Fibroblast of mammary gland (primary cell): ENCODE measurements around the gene CACNB4.
A peak's percentile ranks its signal among the peaks of the same experiment; 100 is the strongest.

Experiments
- DNase-seq: peaks from one replicate; pipeline ENCODE4 v3.0.0-alpha.2; 2010; ENCODE audit warnings: low read depth
- H3K4me3 ChIP-seq: 2 replicates; pipeline ENCODE4 v1.5.1; 2011; ENCODE audit warnings: low read depth, mild to moderate bottlenecking, low read length, moderate library complexity; ENCODE audit not compliant: control insufficient read depth
- TF ChIP-seq, protein P1 (sequence below): conservative IDR thresholded peaks from 2 replicates; pipeline ENCODE4 v1.5.1; 2011; ENCODE audit warnings: low read depth, low read length, inconsistent platforms; ENCODE audit not compliant: control insufficient read depth, insufficient read depth

The CACNB4 gene

GRCh38 chr2:152050341-152050740, 48.5 kb downstream of the CACNB4 start:
- no peak overlapping the region for H3K4me3 ChIP-seq
- TF ChIP-seq, protein P1, sequence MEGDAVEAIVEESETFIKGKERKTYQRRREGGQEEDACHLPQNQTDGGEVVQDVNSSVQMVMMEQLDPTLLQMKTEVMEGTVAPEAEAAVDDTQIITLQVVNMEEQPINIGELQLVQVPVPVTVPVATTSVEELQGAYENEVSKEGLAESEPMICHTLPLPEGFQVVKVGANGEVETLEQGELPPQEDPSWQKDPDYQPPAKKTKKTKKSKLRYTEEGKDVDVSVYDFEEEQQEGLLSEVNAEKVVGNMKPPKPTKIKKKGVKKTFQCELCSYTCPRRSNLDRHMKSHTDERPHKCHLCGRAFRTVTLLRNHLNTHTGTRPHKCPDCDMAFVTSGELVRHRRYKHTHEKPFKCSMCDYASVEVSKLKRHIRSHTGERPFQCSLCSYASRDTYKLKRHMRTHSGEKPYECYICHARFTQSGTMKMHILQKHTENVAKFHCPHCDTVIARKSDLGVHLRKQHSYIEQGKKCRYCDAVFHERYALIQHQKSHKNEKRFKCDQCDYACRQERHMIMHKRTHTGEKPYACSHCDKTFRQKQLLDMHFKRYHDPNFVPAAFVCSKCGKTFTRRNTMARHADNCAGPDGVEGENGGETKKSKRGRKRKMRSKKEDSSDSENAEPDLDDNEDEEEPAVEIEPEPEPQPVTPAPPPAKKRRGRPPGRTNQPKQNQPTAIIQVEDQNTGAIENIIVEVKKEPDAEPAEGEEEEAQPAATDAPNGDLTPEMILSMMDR: no peak
- no peak for DNase-seq

DNA sequence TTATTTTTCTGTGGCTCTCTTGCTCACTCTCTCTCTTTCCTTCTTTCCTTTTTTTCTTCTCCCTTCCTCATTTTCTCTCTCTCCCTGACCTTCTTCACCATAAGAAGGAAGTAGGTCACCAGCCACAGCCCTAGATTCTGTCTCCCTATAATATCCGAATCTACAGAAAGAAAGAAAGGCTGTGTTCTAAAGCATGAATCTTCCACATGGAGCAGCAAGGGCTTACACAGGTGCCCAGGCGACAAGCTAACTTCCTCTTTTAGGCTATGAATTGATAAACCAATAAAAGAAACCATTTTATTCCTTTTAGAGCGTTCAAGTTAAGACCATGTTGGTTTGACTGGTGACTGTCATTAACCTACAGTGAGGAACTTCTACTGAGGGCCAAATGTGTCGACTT, 49.3 kb downstream of the CACNB4 start:
- no peak overlapping the region for H3K4me3 ChIP-seq
- DNase-seq: no peak

GRCh38 chr2:152047824-152048471, 50.9 kb downstream of the CACNB4 start:
- TF ChIP-seq, protein P1: peak; percentile 49
- DNase-seq: peak; percentile 21
- no peak overlapping the region for H3K4me3 ChIP-seq

More for the DNA sequence above, 49.3 kb downstream of the CACNB4 start:
- TF ChIP-seq, protein P1: no peak

DNA sequence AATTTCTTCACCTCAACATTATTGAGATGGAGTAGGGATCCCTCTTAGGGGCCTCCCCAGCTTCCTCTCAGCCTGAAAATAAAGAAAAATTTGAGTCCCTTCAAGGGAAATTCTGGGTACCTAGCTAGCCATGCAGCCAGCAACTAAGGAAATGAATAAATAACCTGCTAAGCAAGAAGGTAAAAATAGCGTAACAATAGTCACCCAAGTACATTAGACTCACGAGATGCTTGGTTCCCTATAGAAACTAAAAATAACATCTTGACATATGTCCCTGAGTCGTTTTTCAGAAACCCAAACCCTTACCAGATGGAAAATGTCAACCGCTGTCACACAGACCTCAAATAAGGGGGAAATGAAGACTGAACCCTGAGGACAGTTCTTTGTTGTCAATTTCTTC, 51.9 kb downstream of the CACNB4 start:
- DNase-seq: no peak
- H3K4me3 ChIP-seq: no peak overlapping the region
- TF ChIP-seq, protein P1: no peak

DNA sequence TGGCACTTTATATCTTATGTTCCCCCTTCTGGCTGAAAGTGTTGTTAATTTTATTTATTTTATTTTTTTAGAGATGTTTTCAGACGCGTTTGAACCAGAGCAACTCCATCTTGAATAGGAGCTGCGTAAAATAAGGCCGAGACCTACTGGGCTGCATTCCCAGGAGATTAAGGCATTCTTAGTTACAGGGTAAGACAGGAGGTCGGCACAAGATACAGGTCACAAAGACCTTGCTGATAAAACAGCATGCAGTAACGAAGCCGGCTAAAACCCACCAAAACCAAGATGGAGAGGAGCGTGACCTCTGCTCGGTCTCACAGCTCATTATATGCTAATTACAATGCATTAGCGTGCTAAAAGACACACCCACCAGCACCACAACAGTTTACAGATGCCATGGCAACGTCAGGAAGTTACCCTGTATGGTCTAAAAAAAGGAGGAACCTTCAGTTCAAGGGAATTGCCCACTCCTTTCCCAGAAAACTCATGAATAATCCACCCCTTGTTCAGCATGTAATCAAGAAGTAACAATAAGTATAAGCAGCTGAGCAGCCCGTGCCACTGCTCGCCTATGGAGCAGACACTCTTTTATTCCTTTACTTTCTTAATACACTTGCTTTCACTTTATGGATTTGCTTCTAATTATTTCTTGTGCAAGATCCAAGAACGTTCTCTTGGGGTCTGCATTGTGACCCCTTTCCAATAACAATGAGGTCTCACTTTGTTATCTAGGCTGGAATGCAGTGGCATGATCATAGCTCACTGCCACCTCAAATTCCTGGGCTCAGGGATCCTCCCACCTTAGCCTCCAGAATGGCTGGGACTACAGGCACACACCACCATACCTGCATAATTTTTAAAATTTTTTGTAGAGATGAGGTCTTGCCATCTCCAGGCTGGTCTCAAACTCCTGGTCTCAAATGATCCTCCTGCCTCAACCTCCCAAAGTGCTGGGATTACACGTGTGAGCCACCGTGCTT, 55.9 kb downstream of the CACNB4 start:
- TF ChIP-seq, protein P1: no peak
- no peak overlapping the region for H3K4me3 ChIP-seq
- no peak for DNase-seq

DNA sequence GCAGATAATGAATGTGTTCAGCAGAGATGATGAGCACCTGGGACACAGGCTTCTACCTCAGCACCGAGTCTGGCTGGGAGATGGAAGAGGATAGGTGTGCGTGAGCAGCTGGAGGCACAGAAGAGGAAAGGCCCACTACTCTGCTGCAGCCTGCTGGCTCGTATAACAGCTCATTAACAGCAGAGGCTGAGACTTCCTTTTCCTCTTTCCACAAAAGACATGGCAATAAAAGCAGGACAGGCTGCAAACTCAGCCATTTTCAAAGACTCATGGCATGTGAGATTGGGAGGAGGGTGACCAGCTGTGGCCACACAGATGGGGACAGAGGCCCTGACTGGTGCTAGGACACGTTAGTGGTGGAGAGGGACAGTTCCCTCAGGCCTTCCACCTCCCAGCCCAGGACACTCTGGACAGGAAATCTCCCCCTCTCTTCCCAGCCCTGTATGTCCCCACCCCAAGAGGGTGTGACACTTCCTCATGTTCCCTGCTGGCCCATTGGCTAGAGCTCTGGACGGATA, 60.3 kb downstream of the CACNB4 start:
- no peak overlapping the region for H3K4me3 ChIP-seq
- DNase-seq: no peak
- TF ChIP-seq, protein P1: no peak
